Measurements from ENCODE around the gene NRN1. TPM values are rescaled to one million over a fixed set of nuclear protein-coding genes. Genes with fewer than 3 reads are reported as not detected.
"Not testable (repeated sequence)": the region's sequence is repeated elsewhere in the genome, so short reads cannot be mapped to it uniquely, and the experiment has no call there.

The NRN1 gene
- polyA plus RNA-seq, 5 donors, result 9.7 to 13.0 (median 10.2) TPM

DNA sequence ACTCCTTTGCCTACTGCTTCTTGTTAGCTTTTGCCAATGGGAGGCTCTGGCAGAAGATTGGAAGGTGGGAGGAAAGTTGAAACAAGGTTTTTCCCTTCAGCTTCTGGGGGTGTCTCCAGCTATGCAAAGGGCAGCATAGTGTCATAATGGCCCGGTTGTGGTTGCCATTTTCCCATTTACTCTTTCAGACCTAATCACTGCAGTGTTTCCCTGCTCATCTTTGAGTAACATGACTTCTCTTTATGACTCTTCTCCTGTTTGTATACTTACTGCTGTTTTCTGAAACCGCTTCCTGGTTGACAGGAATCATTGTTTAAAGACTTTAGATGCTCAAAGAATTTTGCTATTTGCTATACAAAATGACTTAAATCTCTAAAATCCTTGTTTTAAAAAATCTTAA is 19.9 kb downstream of the NRN1 start:
- DNase-seq, result no peak

DNA sequence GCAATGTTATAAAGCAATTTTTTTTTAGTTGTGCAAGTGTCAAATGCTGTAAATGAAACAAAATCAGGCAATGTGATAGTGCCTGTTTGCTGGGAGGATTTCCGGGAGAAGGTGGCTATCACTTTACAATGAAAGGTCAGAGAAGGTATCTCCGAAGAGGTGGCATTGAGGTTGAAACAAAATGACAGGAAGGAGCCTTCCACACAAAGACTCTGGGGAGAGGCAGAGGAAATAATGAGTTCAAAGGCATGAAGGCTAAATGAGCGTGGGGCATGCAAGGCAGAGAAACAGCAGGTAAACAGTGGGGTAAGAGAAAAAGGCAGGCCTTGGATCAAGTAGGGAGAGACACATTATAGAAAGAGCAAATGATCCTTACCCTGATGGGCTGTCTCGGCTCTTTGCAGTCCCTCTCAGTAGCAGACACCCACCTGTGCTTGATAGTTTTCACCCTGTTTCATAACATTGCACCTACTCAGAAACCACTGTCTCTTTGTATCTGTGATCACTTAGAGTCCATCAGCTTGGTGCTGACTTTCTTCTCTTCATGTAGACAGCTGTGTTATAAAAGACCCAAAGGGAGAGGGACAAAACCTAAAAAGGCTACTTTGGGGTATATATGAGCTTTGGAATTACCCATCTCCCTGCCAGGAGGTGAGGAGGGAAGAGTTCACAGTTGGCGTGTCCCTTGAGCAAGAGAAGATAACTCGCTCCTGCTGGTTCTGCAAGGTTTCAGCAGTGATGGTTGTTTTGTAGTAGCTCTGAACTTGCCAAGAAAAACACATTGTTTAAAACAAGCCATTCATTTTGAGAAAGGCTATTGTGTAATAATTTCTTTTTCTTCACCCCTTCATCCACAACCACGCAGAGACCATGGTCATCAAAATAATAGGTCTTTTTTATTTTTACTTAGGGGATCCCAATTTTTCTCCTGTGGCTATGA is 22.3 kb downstream of the NRN1 start:
- DNase-seq, result no peak

DNA sequence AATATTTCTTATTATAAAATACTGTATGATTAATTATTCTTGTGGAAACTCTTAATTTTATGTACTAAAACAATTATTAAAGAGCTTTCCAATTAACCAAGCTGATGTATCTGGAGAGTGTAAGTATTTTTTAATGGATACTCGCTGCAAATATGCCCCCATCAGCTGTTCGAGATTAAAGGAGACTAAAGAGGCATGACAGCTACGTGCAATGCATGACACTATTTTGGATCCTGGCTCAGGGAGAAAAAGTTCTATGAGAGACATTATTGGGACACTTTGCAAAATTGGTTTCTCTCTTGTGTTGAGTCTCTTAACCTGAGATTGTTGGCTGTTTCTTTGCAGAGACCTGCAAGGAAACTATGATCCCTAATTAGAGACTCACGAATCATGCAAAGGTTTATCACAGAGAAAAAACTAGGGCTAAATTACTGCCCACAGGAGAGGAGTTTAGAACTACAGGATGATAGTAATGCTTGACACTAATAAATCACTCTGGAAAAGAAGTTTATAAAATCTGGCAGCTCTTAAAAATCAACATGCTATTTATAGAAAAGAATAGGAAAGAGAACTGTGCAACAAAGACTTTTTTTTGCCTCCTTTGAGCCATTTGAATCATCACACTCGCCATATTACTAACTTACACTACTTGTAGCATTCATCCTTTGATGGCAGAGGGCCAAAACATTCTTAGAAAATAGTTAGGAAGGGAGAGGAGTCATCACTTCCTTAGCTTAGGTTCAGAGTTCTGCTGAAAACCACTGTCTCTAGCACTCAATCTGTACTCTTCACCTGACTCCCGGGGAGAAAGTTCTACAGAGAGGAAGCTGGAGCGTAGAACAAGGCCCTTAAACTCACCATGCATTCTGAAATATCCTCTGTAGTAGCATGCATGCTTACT is 25.3 kb downstream of the NRN1 start:
- DNase-seq, result no peak

DNA sequence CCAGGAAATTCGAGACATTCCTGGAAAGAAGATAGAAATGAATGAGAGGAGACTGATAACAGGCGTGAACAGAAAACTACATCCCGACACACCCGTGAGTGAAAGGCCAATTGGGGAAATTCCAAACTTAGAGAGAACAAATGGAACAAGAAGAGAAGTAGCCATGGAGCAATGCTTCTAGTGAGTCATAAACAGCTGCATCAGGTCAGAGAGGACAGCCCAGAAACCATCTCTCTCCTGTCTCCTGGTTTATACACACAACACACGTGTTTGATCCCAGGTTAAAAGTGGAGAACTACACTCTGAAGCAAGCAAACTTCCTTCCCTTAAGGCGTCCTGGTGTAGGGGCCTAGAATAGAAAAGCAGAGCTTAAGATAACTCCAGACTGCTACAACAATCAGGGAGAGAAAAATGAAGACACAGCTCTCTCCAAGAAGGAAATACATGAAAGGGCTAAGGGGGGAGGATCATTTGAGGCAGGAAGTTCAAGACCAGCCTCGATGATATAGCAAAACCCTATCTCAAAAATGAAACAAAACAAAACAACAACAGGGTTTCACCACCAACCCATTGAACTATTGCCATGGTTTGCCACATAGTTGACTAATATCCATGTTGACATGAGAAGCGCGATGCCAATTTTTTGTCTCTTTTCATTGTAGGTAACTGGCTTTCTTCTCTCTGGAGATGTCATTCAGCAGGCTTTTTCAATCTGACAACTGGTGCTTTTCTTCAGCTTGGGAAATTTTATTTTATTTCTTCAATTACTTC is 26.9 kb downstream of the NRN1 start:
- DNase-seq, result no peak

DNA sequence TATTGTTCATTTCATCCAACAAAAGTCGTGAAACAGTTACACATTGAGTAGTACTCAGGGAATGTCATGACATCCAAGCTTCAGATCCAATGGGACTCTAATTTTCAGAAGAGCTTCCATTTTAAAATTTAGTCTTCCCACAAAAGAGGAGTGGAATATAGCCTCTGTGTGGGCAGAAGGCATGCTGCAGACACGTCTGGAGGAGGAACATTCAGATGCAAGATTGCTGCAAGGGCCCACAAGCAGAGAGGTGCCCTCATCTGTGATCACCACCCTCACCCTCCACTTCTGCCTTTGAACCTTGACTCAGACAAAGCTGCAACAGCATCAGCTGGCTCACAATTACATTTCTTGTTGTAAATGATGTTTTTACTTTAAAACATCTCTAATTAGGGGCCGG is 29.9 kb downstream of the NRN1 start:
- no peak for DNase-seq

DNA sequence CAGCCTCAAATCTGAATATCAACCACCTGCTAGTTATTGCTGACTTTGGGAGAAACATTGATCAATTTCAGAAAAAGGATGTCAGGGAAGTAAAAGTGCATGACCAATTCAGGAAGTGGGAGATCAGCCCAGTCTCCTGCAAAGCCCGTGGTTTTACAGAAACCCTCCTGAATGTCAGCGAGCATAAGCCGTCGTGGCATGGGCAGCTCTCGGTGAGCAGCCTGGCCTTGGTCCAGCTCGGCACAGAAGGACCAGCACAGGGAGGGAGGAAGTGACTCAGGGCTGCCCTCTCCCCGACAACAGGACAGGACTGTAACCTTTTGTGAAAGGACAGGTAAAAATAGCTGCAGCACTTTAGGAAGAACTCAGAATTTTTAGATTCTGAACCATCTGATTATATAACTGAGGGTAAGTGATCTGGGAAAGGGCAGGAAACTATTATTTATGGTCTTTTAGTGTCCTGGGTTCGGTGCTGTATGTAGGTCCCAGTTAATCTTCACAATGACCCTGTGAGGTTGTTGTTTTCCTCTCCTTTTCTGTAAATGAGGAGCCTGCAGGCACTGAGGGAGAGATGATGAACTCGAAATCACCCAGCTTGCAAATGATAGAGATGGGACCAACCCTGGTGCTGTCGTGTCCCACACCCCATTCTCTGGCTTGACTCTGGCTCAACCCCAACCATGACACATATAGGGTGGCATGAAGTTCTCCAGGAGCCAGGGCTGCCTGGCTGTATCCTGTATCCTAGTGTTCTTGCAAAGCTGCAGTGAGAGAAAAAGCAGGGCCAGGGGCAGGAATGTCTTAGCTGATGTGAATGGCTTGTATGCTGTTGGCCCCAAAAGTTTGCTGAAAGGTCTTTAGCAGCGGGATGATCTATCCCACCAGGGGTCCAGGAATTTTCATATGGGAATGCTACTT is 37.6 kb downstream of the NRN1 start:
- DNase-seq, result no peak

DNA sequence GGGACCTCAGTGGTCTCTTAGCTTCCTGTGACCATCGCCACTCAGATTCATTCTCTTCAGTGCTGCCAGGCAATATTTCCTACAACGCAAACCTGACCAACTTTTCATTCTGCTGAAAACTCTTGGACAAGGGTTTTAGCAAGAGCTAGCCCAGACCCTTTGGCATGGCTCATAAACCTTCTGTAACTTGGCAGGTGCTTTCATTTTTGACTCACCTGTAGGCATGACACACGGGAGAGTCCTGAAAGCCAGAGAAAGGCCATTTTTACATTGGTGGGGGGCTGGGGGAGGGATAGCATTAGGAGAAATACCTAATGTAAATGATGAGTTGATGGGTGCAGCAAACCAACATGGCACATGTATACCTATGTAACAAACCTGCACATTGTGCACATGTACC is 38.7 kb downstream of the NRN1 start:
- DNase-seq, result not testable (repeated sequence)

DNA sequence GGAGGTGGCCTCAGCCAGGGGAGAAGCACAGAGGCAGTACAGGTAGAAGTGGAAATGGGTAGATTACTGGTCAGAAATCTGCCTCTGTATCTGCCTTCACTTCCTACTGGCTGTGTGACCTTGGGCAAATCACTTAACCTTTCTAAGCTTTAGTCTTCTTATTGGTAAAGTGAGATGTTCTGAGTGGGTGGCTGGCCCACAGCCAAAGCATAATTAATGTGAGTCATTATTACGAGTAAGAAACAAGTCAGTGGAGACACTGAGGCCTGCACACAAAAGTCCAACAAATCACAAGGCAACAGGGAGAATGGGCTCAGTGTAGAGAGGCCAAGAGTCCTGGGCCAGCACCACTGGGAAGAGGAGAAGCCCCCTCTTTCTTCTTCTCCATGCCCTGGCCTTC is 39.1 kb downstream of the NRN1 start:
- DNase-seq, result no peak

DNA sequence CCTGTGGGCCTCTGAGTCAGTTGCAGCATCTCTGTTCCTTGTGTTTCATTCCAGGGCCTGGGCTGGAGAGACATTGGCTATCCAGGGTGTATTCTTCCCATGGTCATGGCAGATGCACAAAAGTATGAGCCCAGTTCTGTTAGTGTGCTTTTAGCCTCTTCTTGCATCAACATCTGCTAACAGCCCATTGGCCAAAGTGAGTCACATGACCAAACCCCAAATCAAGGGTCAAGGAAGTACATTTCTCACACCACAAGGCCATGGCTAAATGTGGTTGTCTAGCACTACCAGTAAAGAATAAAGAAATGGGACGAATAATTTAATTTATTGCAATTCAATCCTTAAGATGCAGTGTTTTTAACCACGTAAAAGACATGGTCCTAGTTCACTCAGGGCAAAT is 43.9 kb downstream of the NRN1 start:
- DNase-seq, result no peak

DNA sequence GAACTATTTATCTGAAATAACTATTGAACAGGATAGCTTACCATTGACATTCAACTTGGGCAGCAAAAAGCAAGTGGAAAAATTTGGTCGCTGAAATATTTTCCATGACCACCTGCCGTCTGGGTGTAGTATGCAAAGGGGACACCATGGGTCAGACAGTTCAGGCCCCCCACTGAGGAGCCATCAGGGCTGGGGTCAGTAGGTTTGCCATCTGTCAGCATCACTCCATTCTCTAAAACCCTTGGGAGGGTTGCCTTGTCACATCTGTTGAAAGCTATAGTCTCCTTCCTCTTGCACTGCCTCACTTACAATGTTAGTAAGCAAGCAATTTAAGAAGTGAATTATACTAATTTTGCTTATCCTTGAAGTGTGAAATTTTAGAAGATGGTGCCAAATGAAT is 44.9 kb downstream of the NRN1 start:
- DNase-seq, result no peak

DNA sequence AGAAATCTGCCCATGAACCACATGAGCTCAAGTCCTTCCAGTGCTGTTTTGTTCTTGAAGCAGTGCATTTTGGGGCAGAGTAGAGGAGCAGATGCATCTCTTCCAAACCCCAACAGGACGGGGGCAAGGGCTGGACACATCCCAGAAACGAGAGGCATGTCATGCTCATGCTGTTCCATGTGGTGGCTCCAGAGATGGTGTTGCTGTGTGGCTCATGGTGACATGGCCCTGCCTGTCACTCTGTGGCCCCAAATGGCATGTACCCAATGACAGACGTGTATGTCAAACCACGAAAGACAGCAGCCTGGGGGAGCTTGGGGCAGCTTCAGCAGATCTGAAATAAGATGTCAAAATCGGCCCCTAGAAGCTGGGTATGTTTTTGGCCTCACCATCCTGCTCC is 46.3 kb downstream of the NRN1 start:
- DNase-seq, result no peak

DNA sequence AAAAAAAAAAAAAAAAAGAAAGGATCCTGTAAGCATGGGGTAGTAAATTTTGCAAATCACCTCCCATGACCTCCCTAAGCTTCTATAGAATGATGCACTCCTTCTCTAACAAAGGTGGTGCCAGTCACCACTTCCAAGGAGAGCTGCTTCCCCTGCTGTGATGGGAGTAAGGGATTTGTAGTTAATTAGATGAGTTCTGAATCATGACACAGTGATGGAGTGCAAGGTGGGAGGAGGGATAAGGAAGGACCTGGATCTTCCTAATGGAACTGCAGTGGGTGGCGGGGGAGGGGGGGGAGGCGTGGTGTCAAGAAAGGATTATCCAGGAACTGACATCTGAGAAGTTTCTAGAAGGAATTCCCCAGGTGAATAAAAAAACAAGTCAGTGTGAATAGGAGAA is 47.8 kb downstream of the NRN1 start:
- DNase-seq, result no peak

DNA sequence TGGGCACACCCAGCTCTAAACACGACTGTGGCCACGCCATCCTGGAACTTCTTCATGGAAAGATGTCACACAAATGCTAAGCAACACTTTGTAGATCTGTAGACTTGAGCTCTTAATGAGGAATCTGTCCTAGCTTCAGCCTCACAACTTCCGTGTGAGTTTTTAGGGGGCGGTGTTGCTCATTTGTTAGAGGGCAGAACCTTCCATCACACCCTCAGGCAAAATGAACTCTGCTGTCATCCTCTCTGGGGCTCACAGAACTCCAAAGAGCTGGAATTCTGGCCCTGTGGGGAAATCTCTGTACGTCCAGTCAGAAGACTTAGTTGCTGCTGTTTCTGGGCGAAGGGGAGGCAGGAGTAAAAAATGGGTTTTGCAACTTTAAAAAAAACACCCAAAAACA is 49.8 kb downstream of the NRN1 start:
- no peak for DNase-seq

DNA sequence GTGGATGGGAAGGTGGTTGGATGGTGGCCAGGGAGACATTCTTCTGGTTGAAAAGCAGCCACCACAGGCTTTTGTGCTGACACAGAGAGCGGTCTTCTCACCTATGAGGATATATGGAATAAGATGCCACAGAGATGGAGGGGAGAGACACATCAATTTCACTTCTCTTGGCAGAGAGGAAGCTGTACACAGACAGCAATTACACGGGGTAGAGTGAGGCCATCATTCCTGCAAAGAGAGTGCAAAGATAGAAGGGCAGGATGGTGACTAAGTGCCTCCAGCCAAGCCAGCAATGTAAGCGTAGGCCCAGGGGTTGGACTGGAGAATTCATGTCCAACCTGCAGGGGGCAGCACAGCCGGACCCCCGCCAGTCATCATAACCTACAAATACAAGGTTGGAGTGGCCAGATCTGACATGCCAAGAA is 56.4 kb downstream of the NRN1 start:
- DNase-seq, result no peak
